Ascending aorta (tissue), 2 donors: ENCODE data around the gene RSPH9. TPM values are rescaled to one million over a fixed set of nuclear protein-coding genes. Genes with fewer than 3 reads are reported as not detected.
A peak's percentile ranks its signal among the peaks of the same experiment; 100 is the strongest.

ENCODE experiments used
- DNase-seq, 2 donors: peaks; one replicate each; pipeline ENCODE4 v3.0.0-alpha.2; 2019; ENCODE audit warnings: low spot score in 2 of 2
- H3K27ac ChIP-seq, 2 donors: fragments of 200-600 bp; sonication (generic); one replicate each; pipeline ENCODE4 v1.5.1; 2016 to 2017; ENCODE audit warnings: mild to moderate bottlenecking in 1 of 2
- H3K27me3 ChIP-seq: fragments of 200-600 bp; sonication (generic); one replicate; pipeline ENCODE4 v1.5.1; 2017
- H3K36me3 ChIP-seq, 2 donors: fragments of 200-600 bp; sonication (generic); one replicate each; pipeline ENCODE4 v1.5.1; 2016
- H3K4me1 ChIP-seq, 2 donors: fragments of 200-600 bp; sonication (generic); one replicate each; pipeline ENCODE4 v1.5.1; 2016 to 2017; ENCODE audit warnings: mild to moderate bottlenecking in 1 of 2
- H3K4me3 ChIP-seq, 2 donors: fragments of 200-600 bp; sonication (generic); one replicate each; pipeline ENCODE4 v1.5.1; 2016 to 2017; ENCODE audit warnings: mild to moderate bottlenecking in 1 of 2
- H3K9me3 ChIP-seq, 2 donors: fragments of 200-600 bp; sonication (generic); one replicate each; pipeline ENCODE4 v1.5.1; 2016
- intact Hi-C: fragments of 100-400 bp; cut with DNase I; formaldehyde crosslinking; loops from one replicate; pipeline ENCODE4 v1.15.1; 2023
- total RNA-seq: library from RNA; depleted of rRNA; stranded (reverse); fragments of >200 nt; gene quantifications from one replicate; pipeline ENCODE4 v1.1.0, GENCODE V29; 2016
- TF ChIP-seq, protein P1 (sequence below), 3 experiments: fragments of 200-600 bp in 2 of 3; fragments of 450-650 bp in 1 of 3; sonication (generic) in 2 of 3; IDR thresholded peaks; one replicate each; pipeline ENCODE4 v1.5.1; 2016 to 2019; ENCODE audit warnings: antibody characterized with exemption in 3 of 3, mild to moderate bottlenecking in 1 of 3, moderate library complexity in 1 of 3

RSPH9 gene
- total RNA-seq, 1 donor from 2014 or later: not detected

DNA sequence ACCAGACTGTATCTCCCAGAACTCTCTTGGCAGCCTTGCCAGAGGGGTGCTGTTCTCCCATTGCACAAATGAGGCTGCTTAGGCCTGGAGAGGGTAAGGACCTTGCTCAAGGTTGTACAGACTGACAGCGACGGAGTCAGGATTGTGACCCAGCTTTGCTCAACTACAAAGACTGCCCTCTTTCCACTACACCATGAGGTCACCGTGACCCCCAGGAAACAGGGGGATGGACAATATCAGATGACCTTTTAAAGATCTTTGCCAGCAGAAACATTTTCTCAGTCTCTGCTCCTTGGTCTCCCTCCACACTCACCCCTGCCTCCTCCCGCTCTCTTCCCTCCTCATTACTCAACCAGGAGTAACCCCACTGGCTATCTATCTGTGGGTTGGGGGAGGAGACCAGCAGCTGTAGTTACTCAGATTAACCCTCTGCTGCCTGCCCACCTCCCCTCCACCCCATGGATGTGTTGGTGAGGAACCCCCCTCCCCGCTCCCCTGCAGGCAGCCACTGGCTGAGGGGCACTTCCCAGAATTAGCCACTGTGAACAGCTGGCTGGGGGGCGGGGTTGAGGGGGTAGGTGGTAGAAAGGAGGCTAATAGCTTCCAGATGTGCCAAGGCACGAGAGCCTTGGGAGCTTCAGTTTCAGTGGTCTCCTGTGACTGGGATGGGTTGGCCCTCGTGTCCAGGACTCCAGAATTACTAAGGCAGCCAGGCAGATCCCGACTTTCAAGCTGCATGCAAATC is 69.6 kb downstream of the RSPH9 start:
- intact Hi-C loops: no loop called here
- H3K36me3 ChIP-seq: no peaks in the 10 kb centered on the region
- no peak overlapping the region for H3K4me3 ChIP-seq
- no peaks in the 10 kb centered on the region for H3K27me3 ChIP-seq
- DNase-seq: no peak
- H3K9me3 ChIP-seq: no peaks in the 10 kb centered on the region
- H3K27ac ChIP-seq: no peak overlapping the region
- peaks cover 7% of the 10 kb centered on the region in 2 donors for H3K4me1 ChIP-seq
- TF ChIP-seq, protein P1, sequence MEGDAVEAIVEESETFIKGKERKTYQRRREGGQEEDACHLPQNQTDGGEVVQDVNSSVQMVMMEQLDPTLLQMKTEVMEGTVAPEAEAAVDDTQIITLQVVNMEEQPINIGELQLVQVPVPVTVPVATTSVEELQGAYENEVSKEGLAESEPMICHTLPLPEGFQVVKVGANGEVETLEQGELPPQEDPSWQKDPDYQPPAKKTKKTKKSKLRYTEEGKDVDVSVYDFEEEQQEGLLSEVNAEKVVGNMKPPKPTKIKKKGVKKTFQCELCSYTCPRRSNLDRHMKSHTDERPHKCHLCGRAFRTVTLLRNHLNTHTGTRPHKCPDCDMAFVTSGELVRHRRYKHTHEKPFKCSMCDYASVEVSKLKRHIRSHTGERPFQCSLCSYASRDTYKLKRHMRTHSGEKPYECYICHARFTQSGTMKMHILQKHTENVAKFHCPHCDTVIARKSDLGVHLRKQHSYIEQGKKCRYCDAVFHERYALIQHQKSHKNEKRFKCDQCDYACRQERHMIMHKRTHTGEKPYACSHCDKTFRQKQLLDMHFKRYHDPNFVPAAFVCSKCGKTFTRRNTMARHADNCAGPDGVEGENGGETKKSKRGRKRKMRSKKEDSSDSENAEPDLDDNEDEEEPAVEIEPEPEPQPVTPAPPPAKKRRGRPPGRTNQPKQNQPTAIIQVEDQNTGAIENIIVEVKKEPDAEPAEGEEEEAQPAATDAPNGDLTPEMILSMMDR (IDR thresholded peaks at IDR 0.05): no peak

DNA sequence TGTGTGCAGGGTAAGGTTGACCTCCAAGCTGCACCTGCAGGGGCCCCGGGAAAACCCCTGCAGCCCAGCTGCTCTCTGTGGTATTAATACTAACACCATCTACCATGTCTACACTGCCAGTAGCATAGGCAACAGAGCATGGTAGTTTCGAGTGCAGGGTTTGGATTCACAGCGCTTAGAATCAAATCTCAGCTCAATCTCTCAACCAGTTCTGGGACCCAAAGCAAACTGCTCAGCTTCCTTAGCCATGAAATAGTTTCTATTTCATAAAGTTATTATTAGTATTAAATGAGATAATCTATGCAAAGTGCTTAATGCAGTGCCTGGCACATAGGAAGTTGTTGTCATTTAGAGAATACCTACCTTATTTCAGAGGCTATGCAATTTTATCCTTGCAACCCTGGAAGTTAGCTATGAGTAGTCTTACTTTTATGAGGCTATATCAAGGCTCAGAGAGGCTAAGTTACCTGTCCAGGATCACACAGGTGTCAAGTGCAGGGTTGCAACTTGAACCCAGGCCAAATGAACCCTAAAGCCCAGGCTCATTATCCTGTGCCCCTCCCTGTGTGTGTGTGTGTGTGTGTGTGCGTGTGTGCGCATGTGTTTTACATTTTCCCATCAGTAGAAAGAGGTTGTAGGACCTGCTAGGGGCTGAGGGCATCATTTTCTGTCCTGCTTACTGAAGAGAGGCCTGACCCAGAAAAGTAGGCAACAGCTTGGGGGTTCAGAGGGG is 70.4 kb downstream of the RSPH9 start:
- peaks cover 7% of the 10 kb centered on the region in 2 donors for H3K4me1 ChIP-seq

DNA sequence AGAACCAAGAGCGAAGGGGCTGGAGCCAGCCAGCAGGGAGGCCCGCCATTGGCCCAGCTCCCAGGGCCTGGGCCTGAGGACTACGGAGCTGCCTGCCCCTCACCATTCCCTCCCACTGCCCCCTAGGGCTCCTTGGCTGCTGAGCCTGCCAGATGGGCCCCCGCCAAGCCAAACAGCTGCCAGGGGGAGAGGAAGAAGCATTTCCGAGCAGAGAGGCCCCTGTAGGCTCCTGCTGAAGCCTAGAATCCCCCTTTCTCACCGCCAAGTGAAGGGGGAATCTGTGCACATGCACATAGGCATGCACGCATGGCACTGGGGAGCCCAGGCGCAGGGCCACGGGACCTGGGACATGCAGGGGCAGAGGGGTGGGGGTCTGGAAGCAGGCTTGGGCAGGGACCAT is 71.3 kb downstream of the RSPH9 start:
- Histone ChIP-seq H3K27me3 (no peaks in the 10 kb centered on the region), H3K36me3 (no peaks in the 10 kb centered on the region), H3K4me1 (peaks cover 7% of the 10 kb centered on the region in 2 donors), H3K4me3 (no peak overlapping the region), H3K27ac (no peak overlapping the region), H3K9me3 (no peaks in the 10 kb centered on the region)
- DNase-seq: no peak
- TF ChIP-seq, protein P1 (IDR thresholded peaks at IDR 0.05): no peak
- intact Hi-C loops: no loop called here

More for the DNA sequence above, 70.4 kb downstream of the RSPH9 start:
- intact Hi-C loops: no loop called here
- no peak for DNase-seq
- Histone ChIP-seq H3K4me3 (no peak overlapping the region), H3K9me3 (no peaks in the 10 kb centered on the region), H3K27ac (no peak overlapping the region), H3K36me3 (no peaks in the 10 kb centered on the region), H3K27me3 (no peaks in the 10 kb centered on the region)
- TF ChIP-seq, protein P1 (IDR thresholded peaks at IDR 0.05): no peak

DNA sequence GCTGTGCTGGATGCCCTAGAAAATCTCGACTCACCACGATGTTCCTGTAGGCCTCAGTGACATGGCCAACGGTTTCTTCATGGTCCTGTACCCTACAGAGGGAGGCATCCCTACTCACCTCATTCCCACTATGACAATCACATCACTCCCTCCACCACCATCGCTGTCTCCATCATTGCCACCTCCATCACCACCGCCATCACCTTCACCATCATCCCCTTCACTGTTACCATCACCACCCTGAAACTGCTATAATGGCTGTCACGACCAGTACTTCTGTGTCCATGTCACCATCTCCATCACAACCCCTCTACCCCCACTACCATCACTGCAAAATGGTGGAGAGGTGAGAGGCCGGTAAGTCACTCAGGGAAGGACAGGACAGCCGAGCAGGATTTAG is 72.6 kb downstream of the RSPH9 start:
- Histone ChIP-seq H3K9me3 (no peaks in the 10 kb centered on the region), H3K36me3 (no peaks in the 10 kb centered on the region), H3K4me1 (peaks cover 7% of the 10 kb centered on the region in 2 donors), H3K27ac (no peak overlapping the region), H3K27me3 (no peaks in the 10 kb centered on the region), H3K4me3 (no peak overlapping the region)
- intact Hi-C loops: no loop called here
- no peak for DNase-seq
- TF ChIP-seq, protein P1 (IDR thresholded peaks at IDR 0.05): no peak

DNA sequence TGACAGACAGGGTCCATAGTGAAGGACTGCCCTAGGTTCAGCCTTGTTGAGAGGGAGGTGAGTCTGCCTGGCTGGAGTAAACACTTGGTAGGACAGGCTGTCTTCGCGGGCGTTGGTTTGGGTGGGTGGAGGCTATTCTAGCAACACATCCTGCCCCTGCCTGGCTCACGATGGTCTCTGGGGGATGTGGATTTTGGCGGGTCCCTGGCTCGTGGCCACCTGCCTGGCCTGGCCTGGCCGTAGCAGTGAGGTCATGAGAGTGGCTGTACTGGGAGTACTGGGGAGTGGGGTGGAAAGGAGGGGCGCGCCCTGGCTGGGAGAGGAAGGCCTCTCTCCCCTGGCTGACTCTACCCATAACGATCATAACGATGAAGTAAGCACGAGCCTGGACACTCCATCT is 73.0 kb downstream of the RSPH9 start:
- peaks cover 7% of the 10 kb centered on the region in 2 donors for H3K4me1 ChIP-seq
- no peak overlapping the region for H3K27ac ChIP-seq
- TF ChIP-seq, protein P1 (IDR thresholded peaks at IDR 0.05): no peak
- H3K9me3 ChIP-seq: no peaks in the 10 kb centered on the region
- intact Hi-C loops: no loop called here
- H3K36me3 ChIP-seq: no peaks in the 10 kb centered on the region
- H3K27me3 ChIP-seq: no peaks in the 10 kb centered on the region
- peak in 1 of 2 donors; percentile 66 for DNase-seq
- no peak overlapping the region for H3K4me3 ChIP-seq
